ENCODE measurements around the gene COL1A1. TPM values are rescaled to one million over a fixed set of nuclear protein-coding genes. Genes with fewer than 3 reads are reported as not detected.

Gene COL1A1
- total RNA-seq, 2 donors from 2014 or later = 106 to 151 TPM

DNA sequence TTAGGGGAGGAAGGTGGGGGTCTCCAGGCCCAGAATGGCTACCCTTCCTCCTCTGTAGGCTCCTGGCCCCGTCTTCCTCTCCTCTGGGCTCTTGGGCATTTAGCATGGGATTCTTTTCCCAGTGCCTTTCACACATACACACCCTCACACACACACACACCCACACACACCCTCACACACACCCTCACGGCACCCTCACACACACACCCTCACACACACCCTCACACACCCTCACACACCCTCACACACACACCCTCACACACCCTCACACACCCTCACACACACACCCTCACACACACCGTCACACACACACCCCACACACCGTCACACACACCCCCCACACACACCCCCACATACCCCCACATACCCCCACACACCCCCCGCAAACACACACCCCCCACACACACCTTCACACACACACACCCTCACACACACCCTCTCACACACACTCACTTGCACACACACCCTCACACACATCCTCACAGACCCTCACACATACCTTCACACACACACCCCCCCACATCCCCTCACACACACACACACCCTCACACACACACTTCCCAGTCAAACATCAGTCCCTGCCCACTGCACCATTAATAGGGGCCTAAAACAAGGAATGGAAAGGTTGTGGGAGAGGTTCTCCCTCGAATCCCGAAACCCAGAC lies 34.8 kb downstream of the COL1A1 start:
- intact Hi-C loops (cut with DNase I) = loop anchor here in 1 of 2 donors (10.0 kb wide), 1 partner anchor 52 kb away; no protein-coding TSS in a partner anchor
- ATAC-seq = no peak
- no peak for DNase-seq

DNA sequence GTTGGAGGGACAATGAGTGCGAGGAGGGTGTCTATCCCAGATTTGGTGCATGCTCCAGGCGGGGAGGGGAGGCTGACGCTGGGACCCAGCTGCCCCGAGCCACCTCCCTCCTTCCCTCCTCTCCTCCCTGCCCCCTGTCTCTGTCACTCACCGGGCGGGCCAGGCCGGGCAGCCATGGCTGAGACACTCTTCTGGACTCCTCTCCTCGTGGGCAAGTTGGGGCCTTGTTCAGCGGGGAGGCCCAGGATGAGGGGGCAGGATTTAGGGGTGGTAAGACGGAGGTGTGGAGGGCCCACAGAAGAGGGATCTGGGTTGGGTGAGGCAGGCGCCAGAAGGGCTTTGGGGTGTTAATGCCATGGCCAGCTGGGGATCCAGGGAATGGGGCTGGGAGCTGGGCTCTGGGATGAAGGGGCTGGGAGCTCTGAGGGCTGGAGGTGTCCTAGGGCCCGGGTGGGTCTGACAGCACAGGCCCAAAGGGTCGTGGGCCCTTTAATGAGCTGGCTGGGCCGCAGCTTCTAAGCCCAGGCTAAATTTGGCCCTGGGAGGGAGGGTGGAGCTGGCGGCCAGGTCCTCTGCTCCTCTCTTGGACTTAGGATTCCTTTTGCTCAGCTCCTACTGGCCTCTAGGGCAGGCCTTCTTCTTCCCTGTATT lies 35.4 kb downstream of the COL1A1 start, which contains the start of gene SGCA:
TSS of gene SGCA (plus strand) at position 139 of the 651 bp plus-strand sequence. CDS start at position 175, 36 bp downstream.
- peak; percentile 53 to 59 for ATAC-seq
- DNase-seq = no peak
- intact Hi-C loops (cut with DNase I) = loop anchor here in 1 of 2 donors (10.0 kb wide), 1 partner anchor 51 kb away; no protein-coding TSS in a partner anchor

- ATAC-seq (no peak), DNase-seq (no peak)
- intact Hi-C loops (cut with DNase I) = loop anchor here in 1 of 2 donors (10.0 kb wide), 1 partner anchor 51 kb away; no protein-coding TSS in a partner anchor
Measured at GRCh38 chr17:50165466-50165865, 36.0 kb downstream of the COL1A1 start.

DNA sequence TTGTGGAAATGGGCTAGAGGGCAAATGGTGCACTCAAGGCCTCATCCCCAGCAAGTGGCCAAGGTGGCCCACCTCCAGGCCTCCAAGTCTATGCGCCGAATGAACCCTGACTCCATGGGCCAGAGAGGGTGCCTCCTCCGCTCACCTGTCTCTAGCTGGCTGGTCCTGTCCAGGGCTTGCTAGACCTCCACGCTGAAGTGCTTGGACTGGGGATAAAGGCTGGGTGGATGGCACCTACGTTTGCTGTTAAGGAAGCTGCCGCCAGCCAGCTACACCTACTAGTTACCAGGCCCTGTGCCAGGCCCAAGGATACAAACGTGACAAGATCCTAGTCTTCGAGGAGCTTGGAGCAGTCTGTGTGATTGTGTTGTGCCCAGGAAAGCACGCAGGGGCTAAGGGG lies 36.4 kb downstream of the COL1A1 start:
- DNase-seq (no peak), ATAC-seq (no peak)
- intact Hi-C loops (cut with DNase I) = loop anchor here in 1 of 2 donors (10.0 kb wide), 1 partner anchor 50 kb away; no protein-coding TSS in a partner anchor

DNA sequence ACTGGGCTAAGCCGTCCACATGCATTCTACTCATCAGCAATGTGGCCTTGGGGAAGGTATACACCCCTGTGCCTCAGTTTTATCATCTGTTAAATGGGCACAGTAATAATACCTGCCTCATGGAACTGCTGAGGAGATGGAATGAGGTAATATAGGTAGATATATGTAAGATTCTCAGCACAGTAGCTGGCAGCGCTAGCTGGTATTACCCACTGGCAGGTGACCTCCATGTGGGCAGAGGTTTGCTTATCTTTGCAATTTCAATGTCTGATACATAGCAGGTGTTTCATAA lies 36.8 kb downstream of the COL1A1 start:
- no peak for DNase-seq
- no peak for ATAC-seq
- intact Hi-C loops (cut with DNase I) = loop anchor here in 1 of 2 donors (10.0 kb wide), 1 partner anchor 50 kb away; no protein-coding TSS in a partner anchor

DNA sequence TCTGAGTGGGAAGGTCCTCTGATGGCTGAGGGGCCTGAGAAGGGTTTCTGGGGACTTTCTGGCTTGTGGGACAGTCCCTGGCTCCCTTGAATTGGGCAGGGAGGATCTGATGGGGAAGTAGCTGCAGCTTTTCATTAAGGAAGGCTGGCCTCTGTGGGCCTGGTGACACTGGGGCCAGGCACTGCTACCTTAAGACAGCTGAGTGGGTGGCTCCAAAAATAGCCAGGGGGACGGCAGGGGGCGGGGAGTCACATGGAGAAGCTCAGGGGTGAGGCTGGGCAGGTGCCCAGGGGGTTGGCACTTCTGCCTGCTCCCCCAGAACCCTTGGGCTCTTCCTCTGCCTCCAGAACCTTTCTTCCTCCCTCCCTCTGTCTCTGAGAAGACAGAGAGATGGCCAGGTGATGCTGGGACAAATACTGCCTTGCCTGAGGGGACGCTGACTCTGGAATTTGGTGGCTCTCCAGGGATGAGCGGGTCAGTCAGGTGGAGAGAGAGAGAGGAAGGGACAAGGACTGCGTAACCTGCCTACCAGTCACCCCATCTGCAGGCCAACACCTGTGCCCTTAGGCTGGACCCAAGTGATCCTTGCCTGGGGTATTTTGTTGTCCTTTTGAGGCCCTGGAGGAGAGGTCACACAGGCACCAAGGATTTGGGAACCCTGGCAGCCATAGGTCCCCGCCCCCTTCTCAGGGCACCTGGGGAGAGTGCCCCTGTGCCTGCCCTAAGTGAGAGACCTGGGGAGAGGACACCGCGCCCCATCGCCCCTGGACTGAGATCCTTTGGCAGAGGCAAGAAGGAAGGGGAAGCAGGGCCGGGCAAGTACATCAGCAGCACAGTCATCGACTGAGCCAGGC lies 37.4 kb downstream of the COL1A1 start:
- DNase-seq (no peak), ATAC-seq (no peak)

GRCh38 chr17:50162466-50163254 lies 38.8 kb downstream of the COL1A1 start:
- intact Hi-C loops (cut with DNase I) = loop anchor here in 1 of 2 donors (10.0 kb wide), 1 partner anchor 48 kb away; no protein-coding TSS in a partner anchor
- ATAC-seq (no peak), DNase-seq (no peak)

More for the DNA sequence above, 37.4 kb downstream of the COL1A1 start:
- intact Hi-C loops (cut with DNase I) = loop anchor here in 1 of 2 donors (10.0 kb wide), 1 partner anchor 49 kb away; no protein-coding TSS in a partner anchor

GRCh38 chr17:50161911-50162288 lies 39.5 kb downstream of the COL1A1 start:
- DNase-seq (no peak), ATAC-seq (no peak)
- intact Hi-C loops (cut with DNase I) = loop anchor here in 1 of 2 donors (10.0 kb wide), 1 partner anchor 47 kb away; no protein-coding TSS in a partner anchor

- intact Hi-C loops (cut with DNase I) = loop anchor here in 1 of 2 donors (10.0 kb wide), 1 partner anchor 46 kb away; no protein-coding TSS in a partner anchor
- peak; percentile 91 to 92 for ATAC-seq
Measured at GRCh38 chr17:50161023-50161910, 40.2 kb downstream of the COL1A1 start.

DNA sequence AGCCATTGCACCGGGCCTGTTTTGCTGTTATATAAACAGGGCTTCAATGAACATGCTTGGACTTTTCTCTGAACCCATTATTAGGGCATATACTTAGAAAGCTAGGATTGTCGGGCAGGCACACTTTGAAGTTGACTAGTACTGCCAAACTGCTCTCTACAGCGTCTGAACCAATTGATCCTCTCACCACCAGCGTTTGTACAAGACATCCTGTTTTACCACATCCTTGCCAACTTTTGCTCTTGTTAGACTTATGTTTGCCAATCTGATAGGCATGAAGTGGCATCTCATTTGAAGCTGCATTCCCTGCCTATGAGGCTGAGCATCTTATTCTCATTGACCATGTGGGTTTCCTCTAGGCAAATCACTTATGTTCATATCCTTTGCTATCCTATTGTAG lies 43.5 kb downstream of the COL1A1 start:
- DNase-seq = no peak
- ATAC-seq = no peak
- intact Hi-C loops (cut with DNase I) = no loop called here

More at GRCh38 chr17:50161023-50161910, 40.2 kb downstream of the COL1A1 start:
- DNase-seq = peak; percentile 91

DNA sequence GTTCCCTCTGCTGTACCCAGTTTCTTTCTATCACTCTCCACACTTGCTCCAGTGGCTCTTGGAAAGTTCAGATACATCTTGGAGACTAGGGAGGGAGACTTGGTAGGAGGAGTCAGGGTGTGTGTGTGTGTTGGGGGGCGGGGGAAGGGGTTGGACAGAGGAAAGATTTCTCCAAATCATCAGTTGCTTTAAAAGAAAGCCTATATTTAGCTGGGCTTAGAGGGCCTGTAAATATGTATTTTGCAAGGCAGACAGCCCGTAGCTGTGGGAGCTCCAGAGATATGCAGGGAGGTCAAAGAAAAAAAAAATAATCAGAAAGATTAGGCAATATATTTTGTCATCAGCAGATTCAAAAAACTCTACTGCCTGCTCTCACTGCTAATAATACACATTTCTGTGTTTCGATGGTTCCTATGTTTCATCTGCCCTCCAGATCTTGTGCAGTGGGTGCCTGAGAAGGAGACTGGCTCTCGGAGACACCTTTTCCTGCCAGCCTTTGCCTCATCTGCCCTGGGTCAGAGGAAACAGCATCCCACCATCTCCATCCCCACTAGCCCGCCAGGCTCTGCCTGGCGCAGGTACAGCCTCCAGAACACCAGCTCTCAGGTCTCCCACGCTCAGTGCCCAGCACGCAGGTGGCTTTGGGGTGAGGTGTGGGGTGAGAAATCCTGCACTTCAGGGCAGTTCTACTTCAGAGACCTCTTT lies 46.2 kb downstream of the COL1A1 start:
- peak in 1 of 2 donors; percentile 3 for ATAC-seq
- no peak for DNase-seq

DNA sequence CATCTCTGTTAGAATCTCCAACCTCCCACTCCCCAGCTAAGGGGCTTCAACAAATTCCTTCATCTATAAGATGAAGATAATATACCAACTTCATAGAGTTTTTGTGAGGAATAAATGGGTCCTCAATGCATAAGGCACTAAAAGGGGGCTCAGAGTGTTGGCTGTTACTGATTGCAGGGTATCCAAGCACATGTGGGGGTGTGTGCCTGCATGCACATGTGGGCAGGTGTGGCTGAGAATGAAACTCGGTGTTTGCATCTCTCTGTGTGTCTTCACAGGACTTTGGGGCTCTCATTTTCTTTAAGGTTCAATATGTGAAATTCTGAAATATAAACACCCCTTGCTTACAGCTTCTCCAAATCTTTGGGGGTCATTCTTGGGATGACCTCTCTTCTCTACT lies 46.8 kb downstream of the COL1A1 start:
- intact Hi-C loops (cut with DNase I) = no loop called here
- DNase-seq = no peak

More for the DNA sequence above, 46.2 kb downstream of the COL1A1 start:
- intact Hi-C loops (cut with DNase I) = no loop called here

GRCh38 chr17:50153650-50154575 lies 47.5 kb downstream of the COL1A1 start:
- DNase-seq (peak; percentile 73), ATAC-seq (peak; percentile 4 to 8)
- intact Hi-C loops (cut with DNase I) = no loop called here

More for the DNA sequence above, 46.8 kb downstream of the COL1A1 start:
- no peak for ATAC-seq

DNA sequence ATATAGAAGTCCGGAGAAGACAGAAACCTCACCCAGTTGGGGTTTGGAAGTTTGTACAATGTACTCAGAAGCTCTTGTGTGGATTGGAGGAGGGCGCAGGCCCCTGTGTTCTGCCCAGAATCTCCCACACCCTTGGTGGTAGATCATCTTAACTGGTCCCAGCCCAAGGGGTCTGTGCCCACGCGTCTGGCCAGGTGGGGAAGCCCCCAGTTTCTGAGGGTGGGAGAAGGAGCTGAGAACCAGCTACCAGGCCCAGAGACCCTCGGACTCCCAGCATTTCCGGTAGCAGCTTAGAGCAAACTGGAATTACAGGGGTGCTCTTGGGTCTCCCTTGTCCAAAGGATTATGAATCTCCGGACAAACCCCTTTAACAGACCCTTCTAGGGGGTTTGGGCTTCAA lies 48.7 kb downstream of the COL1A1 start:
- intact Hi-C loops (cut with DNase I) = no loop called here
- ATAC-seq (no peak), DNase-seq (no peak)

- ATAC-seq = peak; percentile 48 to 69
- intact Hi-C loops (cut with DNase I) = no loop called here
- peak; percentile 88 for DNase-seq
Measured at GRCh38 chr17:50151937-50152547, 49.4 kb downstream of the COL1A1 start.

All from left cardiac atrium (tissue), 4 donors.